Fibroblast of skin of abdomen (primary cell): ENCODE results near the gene GPER1.
"Not testable (repeated sequence)": the region's sequence is repeated elsewhere in the genome, so short reads cannot be mapped to it uniquely, and the experiment has no call there.

Source experiments
- DNase-seq: peaks from one replicate; pipeline ENCODE4 v3.0.0-alpha.2; 2013

The GPER1 gene

DNA sequence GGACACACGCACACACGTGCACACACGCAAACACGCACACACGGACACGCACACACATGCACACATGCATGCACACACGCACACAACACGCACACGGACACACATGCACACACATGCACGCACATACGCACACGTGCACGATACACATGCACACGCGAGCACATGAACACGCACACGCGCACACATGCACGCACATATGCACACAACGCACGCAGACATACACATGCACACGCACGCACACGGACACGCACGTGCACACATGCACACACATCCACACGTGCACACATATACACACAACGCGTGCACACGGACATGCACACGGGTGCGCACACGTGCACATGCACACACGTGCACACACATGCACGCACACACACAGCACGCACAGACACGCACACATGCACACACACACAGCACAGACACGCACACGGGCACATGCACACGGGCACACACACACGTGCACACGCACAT, 17.3 kb upstream of the GPER1 start:
- no peak for DNase-seq

DNA sequence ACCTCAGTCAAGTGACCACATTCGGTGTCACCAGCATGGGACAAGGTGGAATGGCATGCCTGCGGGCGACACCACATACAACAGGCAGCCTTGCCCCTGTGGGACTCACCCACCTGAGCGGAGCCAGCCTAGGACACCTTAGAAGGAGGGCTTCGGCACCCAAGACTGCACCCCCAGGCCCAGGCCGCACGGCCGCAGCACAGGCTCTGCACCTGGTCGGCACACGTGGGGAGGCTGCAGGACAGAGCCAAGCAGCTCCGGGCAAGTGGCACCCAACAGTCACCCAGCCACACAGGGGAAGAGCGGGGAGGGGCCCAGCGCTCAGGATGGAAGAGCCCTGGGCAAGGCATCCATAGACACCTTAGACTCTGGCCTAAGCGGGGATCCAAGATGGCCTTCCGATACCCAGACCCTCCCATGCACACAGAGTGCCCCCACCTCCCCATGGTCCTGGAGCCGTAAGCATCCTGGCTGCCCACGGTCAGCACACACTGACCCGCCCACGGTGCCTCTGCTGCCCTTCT, 16.1 kb upstream of the GPER1 start:
- no peak for DNase-seq

- DNase-seq, result no peak
These were observed 14.6 kb upstream of the GPER1 start for GRCh38 chr7:1073142-1073977.

DNA sequence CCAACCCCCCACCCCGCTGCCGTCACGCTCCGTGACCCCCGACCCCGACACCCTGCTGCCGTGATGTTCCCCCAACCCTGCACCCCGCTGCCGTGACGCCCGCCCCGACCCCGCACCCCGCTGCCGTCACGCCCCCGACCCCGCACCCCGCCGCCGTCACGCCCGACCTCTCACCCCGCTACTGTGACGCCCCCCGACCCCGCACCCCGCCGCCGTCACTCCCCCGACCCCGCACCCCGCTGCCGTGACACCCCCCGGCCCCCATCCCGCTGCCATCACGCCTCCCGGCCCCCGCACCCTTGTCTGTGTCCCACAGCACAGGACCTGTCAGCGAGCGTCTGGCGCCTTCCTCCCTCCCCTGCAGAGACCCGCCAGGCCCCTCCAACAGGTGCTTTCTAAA, 13.9 kb upstream of the GPER1 start:
- DNase-seq, result not testable (repeated sequence)

GRCh38 chr7:1074593-1075431, 13.1 kb upstream of the GPER1 start:
- no peak for DNase-seq

- no peak for DNase-seq
These were observed 11.5 kb upstream of the GPER1 start for GRCh38 chr7:1076184-1077072.

DNA sequence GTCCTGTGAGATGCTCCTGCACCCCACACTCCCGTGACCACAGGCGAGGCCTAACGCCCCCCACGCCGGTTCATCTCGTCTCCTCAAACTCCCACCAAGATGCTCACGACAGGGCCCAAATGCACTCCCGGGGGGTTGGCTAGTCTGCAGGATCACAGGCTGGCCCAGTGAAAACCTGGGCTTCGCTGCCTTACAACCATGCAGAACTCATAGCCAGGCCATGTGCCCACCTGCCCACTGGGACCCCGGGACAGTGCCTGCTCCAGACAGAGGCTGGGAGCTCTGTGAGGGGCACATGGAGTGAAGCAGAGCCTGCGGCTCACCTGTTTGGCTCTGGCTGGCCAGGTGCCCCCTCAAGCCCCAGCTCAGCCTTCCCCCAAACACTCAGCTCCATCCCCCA, 9.4 kb upstream of the GPER1 start:
- no peak for DNase-seq

- no peak for DNase-seq
These were observed 8.9 kb upstream of the GPER1 start for GRCh38 chr7:1078985-1079384.

DNA sequence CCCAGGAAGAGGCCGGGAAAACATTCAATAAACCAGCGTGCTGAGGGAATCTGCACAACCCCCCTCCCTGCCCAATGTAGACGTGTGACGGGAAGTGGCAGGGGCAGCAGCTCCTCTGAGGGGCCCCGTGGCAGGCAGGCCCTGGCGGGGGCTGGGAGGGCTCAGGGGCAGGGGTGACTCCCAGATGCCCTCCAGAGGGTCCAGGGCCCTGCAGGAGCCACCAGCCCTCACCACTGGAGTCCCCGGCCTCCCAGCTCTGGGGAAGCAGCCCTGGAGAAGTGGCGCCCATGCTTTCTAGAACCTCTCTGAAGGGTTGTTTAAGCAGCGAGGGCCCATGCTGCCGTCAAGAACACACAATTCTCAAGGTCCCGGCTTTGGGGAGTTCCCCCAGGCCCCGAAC, 8.4 kb upstream of the GPER1 start:
- DNase-seq, result no peak

GRCh38 chr7:1080252-1080920, 7.5 kb upstream of the GPER1 start:
- no peak for DNase-seq

DNA sequence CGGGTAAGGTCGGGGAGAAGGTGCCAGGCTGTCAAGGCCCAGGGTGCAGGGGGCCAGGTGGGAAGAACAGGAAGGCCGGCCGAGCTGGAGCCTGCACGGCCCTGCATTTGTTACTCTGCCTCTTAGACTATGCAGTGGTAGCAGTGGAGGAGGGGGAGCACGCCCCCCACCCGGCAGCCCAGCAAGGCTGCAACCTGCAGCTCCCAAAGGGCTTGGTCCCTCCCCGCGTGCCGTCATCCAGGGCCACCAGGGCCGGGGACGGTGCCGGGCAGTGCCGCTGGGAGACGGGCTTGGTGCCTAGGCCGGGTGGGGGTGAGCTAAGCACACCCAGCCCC, 7.0 kb upstream of the GPER1 start:
- DNase-seq, result no peak

GRCh38 chr7:1081336-1081735, 6.6 kb upstream of the GPER1 start:
- DNase-seq, result no peak

GRCh38 chr7:1081931-1082401, 5.9 kb upstream of the GPER1 start:
- no peak for DNase-seq

DNA sequence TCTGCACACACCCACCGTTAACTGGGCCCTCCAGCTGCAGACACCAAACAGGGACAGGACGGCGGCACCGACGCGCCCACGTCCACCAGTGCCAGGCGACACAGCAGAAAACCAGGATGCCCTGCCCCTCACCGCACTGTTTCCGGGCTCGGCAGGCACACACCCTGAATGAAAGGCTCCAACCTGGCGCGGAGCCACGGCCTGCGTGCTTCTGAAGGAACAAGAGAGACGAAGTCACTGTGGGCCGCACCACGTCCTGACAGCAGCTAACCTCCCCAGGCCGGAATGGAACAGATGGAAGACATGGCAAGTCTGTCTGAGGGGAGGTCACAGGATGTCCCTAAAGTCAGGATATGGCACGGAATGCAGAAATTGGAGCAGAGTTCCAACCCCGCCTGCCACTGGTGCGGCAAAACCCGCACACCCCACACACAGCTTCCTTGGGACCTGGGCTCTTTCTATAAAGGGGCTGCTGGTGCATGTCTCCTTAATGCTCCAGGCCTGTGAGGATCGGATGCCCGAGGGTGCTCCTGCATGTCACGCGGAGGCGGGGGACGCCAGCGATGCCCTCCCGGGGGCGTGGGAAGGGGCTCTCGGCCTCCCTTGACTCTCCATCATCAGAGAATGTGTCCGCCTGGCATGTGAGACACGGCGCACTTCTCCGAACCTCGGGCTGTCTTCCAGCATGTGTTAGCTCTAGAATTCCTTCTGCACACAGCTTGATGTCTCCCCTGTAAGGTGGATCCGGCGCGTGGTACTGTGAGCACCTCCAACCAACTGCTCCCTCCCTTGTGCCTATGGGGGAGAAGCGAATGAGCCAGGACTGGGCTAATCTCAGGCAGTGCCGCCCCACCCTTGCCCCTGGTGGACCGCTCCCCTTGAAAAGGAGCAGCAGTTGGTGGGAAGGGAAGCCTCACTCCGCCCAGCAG, 3.9 kb upstream of the GPER1 start:
- DNase-seq, result no peak

DNA sequence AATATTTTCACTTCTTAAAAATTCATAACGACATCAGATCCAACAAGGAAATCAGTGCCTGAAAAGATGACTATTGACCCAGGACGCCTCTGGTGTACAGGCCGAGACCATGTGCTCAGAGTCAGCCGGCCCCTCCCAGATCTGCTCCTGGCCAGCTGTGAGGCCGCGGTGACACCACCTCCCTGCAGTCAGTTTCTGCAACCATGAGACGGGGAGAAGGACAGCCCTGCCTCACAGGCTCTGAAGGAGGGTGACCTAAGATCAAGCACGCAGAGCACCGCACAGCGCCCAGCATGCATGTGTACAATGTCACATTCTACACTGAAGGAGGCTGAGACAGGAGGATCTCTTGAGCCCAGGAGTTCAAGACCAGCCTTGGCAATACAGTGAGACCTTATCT, 2.6 kb upstream of the GPER1 start:
- DNase-seq, result no peak

DNA sequence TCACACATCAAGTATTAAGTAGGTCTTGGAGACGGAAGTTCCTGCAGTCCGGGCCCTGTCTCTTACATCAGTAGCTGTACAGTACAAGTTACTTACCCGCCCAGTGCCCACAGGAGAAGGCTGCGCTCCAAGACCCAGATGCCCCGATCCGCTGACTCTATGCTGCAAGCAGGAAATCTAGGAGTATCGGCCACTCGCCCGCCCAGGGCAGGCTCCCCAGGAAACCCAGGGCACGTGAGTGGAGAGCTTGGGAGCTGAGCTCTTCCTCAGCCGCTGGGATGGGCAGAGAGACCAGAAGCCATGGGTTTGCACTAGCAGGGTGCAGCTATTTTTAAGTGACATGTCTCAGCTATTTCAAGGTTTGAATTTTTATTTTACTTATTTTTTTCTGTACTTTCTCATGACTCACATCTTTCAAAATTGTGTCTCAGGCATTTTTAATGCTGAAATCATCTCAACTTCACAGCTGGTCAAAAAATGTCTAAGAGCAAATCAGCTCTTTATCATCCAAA, 1.9 kb upstream of the GPER1 start:
- peak; percentile 25 for DNase-seq

DNA sequence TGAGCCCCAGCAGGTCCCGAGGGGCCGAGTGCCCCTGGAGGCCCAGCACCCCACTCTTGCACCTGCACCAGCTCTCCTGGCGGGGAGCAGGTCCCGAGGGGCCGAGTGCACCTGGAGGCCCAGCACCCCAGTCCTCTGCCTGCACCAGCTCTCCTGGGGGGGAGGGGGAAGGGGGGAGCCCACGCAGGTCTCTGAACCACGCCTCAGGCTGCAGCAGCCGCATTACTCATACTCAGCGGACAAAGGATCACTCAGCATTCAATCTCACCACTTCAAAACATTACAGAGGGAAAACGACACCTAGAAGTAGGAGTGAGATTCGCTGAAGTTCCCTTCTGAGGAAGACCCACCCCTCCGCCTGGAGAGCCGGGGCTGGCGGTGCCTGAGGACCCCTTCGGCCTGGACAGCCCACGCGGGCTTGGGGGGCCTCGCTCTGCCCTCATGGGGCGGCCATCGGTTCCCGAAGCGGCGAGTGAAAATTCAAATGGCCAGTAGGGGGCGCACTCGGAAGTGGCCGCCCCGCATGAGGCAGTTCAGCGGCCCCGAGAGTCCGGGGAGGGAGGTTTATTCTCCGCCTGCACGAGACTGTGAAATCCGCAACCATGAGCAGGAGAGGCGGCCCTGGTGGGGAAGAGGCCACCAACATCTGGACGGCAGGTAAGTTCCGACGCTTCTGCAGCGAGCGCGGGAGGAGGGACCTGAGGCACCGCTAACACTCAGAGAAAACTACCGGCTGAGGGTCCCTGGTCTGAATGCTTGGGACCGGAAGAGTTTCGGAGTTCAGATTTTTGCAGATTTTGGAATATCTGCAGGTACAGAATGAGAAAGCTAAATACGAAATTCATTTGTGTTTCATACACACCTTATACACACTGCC, 1.1 kb upstream of the GPER1 start:
- peak; percentile 55 for DNase-seq

- peak; percentile 74 for DNase-seq
These were observed 473 bp upstream of the GPER1 start for GRCh38 chr7:1087465-1087814.

DNA sequence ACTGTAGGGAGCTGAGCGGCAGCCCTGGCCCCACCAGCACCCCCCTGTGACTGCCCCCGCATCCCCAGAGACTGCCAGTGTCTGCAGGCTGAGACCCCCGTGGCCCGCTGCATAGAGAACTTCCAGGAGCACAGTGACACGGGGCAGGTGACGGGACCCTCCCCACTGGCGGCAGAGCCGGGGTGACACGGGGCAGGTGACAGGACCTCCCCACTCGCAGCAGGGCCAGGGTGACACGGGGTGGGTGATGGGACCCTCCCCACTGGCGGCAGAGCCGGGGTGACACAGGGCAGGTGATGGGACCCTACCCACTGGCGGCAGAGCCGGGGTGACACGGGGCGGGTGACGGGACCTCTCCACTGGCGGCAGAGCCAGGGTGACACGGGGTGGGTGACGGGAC, 2.3 kb downstream of the GPER1 start:
- DNase-seq, result no peak
